Measurements from ENCODE around the gene HESX1.

The HESX1 gene

DNA sequence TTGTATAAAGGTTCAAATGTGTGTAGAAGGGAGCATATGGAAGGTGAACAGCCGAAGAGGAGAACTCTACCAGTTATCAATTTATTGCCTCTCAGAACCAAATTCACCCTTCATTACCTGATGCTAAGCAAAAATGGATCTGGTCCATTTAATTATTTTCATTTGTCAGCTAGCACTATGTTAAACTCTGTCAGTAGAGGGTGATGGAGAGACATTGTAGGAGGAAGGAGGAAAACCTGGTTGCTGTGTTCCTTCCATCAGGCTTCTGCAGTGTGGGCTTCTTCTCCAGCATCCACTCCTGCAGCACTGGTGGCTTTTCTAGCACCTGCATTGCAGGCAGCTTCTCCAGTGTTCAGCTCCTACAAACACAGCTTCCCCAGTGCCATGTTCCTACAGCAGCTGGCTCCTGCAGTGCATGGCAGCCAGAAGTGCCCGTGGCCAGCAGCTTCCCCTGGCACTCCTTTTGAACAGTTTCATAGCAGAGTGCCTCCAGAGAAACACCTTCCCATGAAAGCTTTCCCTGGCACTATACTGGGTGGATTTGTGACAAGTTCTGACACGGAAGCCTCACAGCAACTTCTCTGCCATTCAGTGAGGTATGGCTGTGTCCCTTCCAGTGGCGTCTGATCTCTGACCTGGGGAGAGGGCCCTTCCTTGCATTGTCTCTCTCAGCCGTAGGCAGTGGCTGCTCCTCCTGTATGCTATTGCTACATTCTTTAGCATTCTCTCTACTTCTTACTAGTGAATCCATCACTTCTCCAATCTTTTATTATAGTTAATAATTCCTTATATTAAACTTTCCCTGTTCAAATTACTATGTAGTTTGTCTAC is 20.0 kb downstream of the HESX1 start:
- TF ChIP-seq EGR1 (IDR thresholded peaks at IDR 0.05) (no peak), RAD21 (IDR thresholded peaks at IDR 0.05; ENCODE audit: low read depth) (peak; percentile 66), ZBTB7A (IDR thresholded peaks at IDR 0.05; ENCODE audit: low read depth) (no peak), FOXM1 (IDR thresholded peaks at IDR 0.05; ENCODE audit: borderline replicate concordance, low read depth) (no peak), TAF1 (IDR thresholded peaks at IDR 0.05; ENCODE audit: low read depth) (no peak)

DNA sequence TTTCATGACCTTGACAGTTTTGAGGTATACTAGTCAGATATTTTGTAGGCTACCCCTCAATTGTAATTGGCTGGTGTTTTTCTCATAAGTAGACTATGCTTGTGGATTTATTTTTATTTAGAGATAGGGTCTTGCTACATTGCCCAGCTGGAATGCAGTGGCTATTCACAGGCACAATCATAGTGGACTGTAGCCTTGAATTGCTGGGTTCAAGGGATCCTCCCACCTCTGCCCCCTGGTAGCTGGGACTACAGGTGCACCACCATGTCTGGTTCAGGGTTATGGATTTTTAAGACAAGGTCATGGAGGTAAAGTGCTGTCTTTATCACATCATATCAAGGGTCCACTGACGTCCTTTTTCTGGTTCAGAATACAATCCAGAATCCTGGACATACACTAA is 23.7 kb downstream of the HESX1 start:
- TF ChIP-seq TAF1 (IDR thresholded peaks at IDR 0.05; ENCODE audit: low read depth) (no peak), EP300 (IDR thresholded peaks at IDR 0.05; ENCODE audit: borderline replicate concordance) (no peak), REST (IDR thresholded peaks at IDR 0.05; ENCODE audit: low read depth) (no peak), ZBTB7A (IDR thresholded peaks at IDR 0.05; ENCODE audit: low read depth) (no peak)

DNA sequence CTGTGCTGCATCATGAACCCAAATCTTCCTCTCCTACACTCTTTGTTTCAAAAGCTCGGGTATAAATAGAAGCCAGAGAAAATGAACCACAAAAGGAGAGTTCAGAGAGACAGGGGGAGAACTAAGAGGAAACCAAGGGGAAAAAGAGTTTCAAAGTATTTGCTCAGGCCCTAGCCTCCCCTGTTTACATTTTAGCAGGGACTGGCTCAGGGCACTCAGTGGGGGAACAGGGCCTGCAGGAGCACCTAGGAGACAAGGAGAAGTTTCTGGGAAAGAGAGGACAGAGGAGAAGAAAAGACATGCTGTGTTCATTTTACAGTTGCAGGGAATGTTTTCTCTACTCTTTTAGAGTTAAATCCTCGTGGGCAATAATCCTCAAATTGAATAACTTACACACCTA is 26.1 kb downstream of the HESX1 start:
- TF ChIP-seq TEAD4 (IDR thresholded peaks at IDR 0.05): no peak
- no peak for TF ChIP-seq CREB1 (IDR thresholded peaks at IDR 0.05; ENCODE audit: low read depth)
- no peak for TF ChIP-seq NFIC (IDR thresholded peaks at IDR 0.05)
- no peak for TF ChIP-seq FOXM1 (IDR thresholded peaks at IDR 0.05; ENCODE audit: borderline replicate concordance, low read depth)
- no peak for TF ChIP-seq REST (IDR thresholded peaks at IDR 0.05; ENCODE audit: low read depth)
- no peak for TF ChIP-seq CEBPB (IDR thresholded peaks at IDR 0.05)
- TF ChIP-seq RAD21 (IDR thresholded peaks at IDR 0.05; ENCODE audit: low read depth): no peak
- no peak for TF ChIP-seq EGR1 (IDR thresholded peaks at IDR 0.05)
- TF ChIP-seq MAX (IDR thresholded peaks at IDR 0.05): no peak
- no peak for TF ChIP-seq TAF1 (IDR thresholded peaks at IDR 0.05; ENCODE audit: low read depth)
- no peak for TF ChIP-seq ZBTB7A (IDR thresholded peaks at IDR 0.05; ENCODE audit: low read depth)
- TF ChIP-seq EP300 (IDR thresholded peaks at IDR 0.05; ENCODE audit: borderline replicate concordance): no peak
- TF ChIP-seq, protein P1, sequence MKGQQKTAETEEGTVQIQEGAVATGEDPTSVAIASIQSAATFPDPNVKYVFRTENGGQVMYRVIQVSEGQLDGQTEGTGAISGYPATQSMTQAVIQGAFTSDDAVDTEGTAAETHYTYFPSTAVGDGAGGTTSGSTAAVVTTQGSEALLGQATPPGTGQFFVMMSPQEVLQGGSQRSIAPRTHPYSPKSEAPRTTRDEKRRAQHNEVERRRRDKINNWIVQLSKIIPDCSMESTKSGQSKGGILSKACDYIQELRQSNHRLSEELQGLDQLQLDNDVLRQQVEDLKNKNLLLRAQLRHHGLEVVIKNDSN (IDR thresholded peaks at IDR 0.05): no peak
- TF ChIP-seq TCF12 (IDR thresholded peaks at IDR 0.05; ENCODE audit: low read depth): no peak

DNA sequence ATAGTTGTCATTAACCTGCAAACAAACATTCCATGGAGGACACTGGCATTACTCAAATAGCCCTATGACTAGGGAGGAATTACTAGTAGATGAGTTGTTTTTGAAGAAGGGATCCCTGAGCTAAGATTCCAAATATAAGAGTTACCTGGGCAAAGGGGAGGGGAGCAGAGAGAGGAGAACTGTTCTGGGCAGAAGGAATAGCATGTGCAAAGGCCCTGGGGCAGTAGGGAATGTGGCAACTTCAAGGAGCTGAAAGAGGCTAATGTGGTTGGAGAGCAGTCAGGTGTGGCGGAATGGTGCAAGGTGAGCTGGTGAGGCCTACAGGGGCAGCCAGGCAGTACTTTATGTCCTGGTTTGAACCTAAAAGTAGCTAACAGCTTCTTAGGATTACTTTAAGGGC is 28.8 kb downstream of the HESX1 start:
- TF ChIP-seq, protein P1 (IDR thresholded peaks at IDR 0.05): no peak
- TF ChIP-seq YY1 (IDR thresholded peaks at IDR 0.05; ENCODE audit: low read depth): no peak
- TF ChIP-seq NFIC (IDR thresholded peaks at IDR 0.05): no peak

DNA sequence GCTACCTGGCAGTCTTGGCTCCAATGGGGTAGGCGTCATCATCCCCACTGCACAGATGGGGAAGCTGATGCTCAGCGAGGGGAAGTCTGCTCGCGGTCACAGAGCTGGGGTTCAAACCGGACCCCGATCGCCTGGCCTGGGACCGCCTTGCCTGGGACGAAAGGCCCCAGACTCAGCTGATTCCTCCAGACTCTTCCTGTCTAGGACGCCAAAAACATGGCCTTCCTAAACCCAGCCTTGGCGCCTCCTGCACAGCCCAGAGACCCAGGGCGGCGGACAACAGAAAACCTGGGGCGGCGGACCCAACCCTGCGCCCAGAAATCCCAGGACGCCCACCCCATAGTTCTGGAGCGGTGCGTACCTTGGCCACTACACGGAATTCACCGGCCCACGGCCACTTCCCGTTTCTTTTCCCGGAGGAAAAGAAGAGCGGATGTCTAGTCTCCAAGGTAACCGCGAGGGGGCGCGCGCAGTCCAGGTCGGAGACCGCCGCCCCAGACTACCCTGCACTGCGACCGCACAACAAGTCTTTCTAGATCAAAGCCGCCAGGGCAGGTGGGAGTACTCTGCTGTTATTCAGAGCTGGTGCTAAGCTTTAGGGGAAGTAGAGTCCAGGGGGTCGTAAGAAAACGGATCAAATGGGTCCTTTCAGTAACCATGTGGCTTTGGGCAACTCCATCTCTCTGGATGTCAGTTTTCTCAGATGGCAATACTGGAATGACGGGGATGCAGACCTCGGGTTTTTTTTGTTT is 29.7 kb downstream of the HESX1 start:
- TF ChIP-seq ZBTB7A (IDR thresholded peaks at IDR 0.05; ENCODE audit: low read depth): peak; percentile 36; the same call in 1 of the 2 replicates
- TF ChIP-seq MAX (IDR thresholded peaks at IDR 0.05): no peak
- no peak for TF ChIP-seq CEBPB (IDR thresholded peaks at IDR 0.05)
- no peak for TF ChIP-seq CREB1 (IDR thresholded peaks at IDR 0.05; ENCODE audit: low read depth)
- no peak for TF ChIP-seq REST (IDR thresholded peaks at IDR 0.05; ENCODE audit: low read depth)
- TF ChIP-seq NFIC (IDR thresholded peaks at IDR 0.05): no peak
- TF ChIP-seq, protein P1 (IDR thresholded peaks at IDR 0.05): no peak
- TF ChIP-seq TCF12 (IDR thresholded peaks at IDR 0.05; ENCODE audit: low read depth): no peak
- peak; percentile 91 for TF ChIP-seq RAD21 (IDR thresholded peaks at IDR 0.05; ENCODE audit: low read depth)
- TF ChIP-seq EGR1 (IDR thresholded peaks at IDR 0.05): no peak
- no peak for TF ChIP-seq TEAD4 (IDR thresholded peaks at IDR 0.05)
- TF ChIP-seq TAF1 (IDR thresholded peaks at IDR 0.05; ENCODE audit: low read depth): no peak
- TF ChIP-seq YY1 (IDR thresholded peaks at IDR 0.05; ENCODE audit: low read depth): no peak
- TF ChIP-seq EP300 (IDR thresholded peaks at IDR 0.05; ENCODE audit: borderline replicate concordance): no peak
- TF ChIP-seq FOXM1 (IDR thresholded peaks at IDR 0.05; ENCODE audit: borderline replicate concordance, low read depth): no peak
